Esophagus squamous epithelium (tissue), 5 donors: Measurements from ENCODE around the gene CCN5. TPM values are rescaled to one million over a fixed set of nuclear protein-coding genes. Genes with fewer than 3 reads are reported as not detected.

Experiments
- DNase-seq: peaks from one replicate; lab custom pipeline; 2025; lab: John Stamatoyannopoulos, UW
- H3K27ac ChIP-seq, 4 donors: fragments of 200-600 bp; sonication (generic); one replicate each; pipeline ENCODE4 v1.5.1; 2016 to 2019; ENCODE audit warnings: mild to moderate bottlenecking in 1 of 4
- H3K27me3 ChIP-seq, 4 donors: fragments of 200-600 bp; sonication (generic); 1 replicate in 3 of 4; 2 replicates in 1 of 4; pipeline versions ENCODE4 v1.5.1 to v1.6.0; 2017 to 2021; ENCODE audit warnings: antibody characterized with exemption in 1 of 4
- H3K36me3 ChIP-seq, 3 donors: fragments of 200-600 bp; sonication (generic); one replicate each; pipeline ENCODE4 v1.5.1; 2016 to 2019
- H3K4me1 ChIP-seq, 3 donors: fragments of 200-600 bp; sonication (generic); one replicate each; pipeline ENCODE4 v1.5.1; 2017 to 2019
- H3K4me3 ChIP-seq, 4 donors: fragments of 200-600 bp; sonication (generic); 1 replicate in 3 of 4; 2 replicates in 1 of 4; pipeline ENCODE4 v1.5.1; 2016 to 2019; ENCODE audit warnings: mild to moderate bottlenecking in 2 of 4, moderate library complexity in 1 of 4
- H3K9me3 ChIP-seq, 3 donors: fragments of 200-600 bp; sonication (generic); one replicate each; pipeline ENCODE4 v1.5.1; 2016 to 2019
- POLR2A ChIP-seq, 4 donors: fragments of 450-650 bp; IDR thresholded peaks; one replicate each; pipeline ENCODE4 v1.6.1; 2017; ENCODE audit warnings: antibody characterized with exemption in 4 of 4, mild to moderate bottlenecking in 4 of 4, moderate library complexity in 3 of 4
- WGBS, 2 donors: methylation state at CpG; one replicate each; pipeline ENCODE4 v1.1.5; 2018; 5-methylcytosine and 5-hydroxymethylcytosine counted together
- intact Hi-C: fragments of 100-400 bp; cut with DNase I; formaldehyde crosslinking; loops from one replicate; pipeline ENCODE4 v1.15.0; 2022
- total RNA-seq, 4 donors: library from RNA; depleted of rRNA; stranded (reverse); fragments of >200 nt; gene quantifications; one replicate each; pipeline ENCODE4 v1.1.0, GENCODE V29; 2016
- TF ChIP-seq, protein P1 (sequence below), 6 experiments: fragments of 450-650 bp in 4 of 6; fragments of 200-600 bp in 2 of 6; sonication (generic) in 2 of 6; IDR thresholded peaks; one replicate each; pipeline ENCODE4 v1.5.1; 2016 to 2019; ENCODE audit warnings: antibody characterized with exemption in 6 of 6, mild to moderate bottlenecking in 4 of 6, moderate library complexity in 4 of 6
- donor health status: DM: yes; HTN: yes; CAD: no.

The CCN5 gene
- total RNA-seq, 4 donors from 2014 or later = 6.7 to 83.9 (median 31.0) TPM

DNA sequence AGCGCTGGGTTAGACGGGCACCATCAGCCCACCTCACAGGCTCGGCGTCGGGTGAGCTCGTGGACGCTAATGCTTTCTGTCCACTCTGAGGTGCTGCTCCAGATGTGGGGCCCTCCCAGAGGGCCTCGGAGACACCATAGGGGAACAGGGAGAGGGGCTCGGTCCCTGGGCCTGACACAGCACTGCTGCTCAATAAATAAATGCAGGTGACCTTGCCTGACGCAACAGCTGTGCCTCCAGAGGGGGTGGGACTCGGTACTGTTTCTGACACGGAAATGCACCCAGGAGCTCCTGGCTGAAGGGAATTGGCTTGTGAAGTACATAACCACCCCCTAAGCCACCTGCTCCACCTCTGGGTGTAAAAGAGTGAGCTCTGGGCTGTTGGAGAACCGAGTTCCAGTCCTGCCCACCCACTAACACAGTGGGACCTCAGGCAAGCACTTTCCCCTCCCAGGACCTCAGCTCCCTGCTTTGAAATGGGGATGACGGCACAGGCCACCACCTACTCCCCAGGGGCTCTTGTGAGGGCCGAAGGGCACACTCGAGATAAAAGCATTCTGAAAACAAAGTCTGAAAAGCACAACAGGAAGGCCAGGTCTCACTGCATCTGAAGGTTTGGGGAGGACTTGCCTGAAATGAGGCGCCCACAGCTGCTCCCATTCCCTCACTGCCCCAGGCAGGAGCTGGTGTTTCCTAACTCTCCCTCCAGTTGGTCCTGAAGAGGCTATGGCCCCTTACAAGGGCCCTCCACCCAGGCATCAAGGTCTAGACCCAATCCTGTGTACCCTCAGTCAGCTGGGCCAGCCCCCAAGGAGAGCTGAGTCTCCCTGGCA lies 37.1 kb downstream of the CCN5 start:
- no peak for DNase-seq
- Histone ChIP-seq H3K27me3 (peaks cover 0 to 85% (median 0%) of the 10 kb centered on the region in 4 donors), H3K9me3 (no peaks in the 10 kb centered on the region), H3K4me1 (peaks cover under 1 to 18% (median 3%) of the 10 kb centered on the region in 3 donors), H3K36me3 (no peaks in the 10 kb centered on the region), H3K27ac (no peak overlapping the region), H3K4me3 (no peak overlapping the region)
- TF ChIP-seq, protein P1, sequence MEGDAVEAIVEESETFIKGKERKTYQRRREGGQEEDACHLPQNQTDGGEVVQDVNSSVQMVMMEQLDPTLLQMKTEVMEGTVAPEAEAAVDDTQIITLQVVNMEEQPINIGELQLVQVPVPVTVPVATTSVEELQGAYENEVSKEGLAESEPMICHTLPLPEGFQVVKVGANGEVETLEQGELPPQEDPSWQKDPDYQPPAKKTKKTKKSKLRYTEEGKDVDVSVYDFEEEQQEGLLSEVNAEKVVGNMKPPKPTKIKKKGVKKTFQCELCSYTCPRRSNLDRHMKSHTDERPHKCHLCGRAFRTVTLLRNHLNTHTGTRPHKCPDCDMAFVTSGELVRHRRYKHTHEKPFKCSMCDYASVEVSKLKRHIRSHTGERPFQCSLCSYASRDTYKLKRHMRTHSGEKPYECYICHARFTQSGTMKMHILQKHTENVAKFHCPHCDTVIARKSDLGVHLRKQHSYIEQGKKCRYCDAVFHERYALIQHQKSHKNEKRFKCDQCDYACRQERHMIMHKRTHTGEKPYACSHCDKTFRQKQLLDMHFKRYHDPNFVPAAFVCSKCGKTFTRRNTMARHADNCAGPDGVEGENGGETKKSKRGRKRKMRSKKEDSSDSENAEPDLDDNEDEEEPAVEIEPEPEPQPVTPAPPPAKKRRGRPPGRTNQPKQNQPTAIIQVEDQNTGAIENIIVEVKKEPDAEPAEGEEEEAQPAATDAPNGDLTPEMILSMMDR (IDR thresholded peaks at IDR 0.05) = no peak
- TF ChIP-seq POLR2A (IDR thresholded peaks at IDR 0.05) = no peak
- intact Hi-C loops = no loop called here
- WGBS, 2 donors = 18 to 40% methylated on average over 2 to 4 of the region's 17 CpGs

DNA sequence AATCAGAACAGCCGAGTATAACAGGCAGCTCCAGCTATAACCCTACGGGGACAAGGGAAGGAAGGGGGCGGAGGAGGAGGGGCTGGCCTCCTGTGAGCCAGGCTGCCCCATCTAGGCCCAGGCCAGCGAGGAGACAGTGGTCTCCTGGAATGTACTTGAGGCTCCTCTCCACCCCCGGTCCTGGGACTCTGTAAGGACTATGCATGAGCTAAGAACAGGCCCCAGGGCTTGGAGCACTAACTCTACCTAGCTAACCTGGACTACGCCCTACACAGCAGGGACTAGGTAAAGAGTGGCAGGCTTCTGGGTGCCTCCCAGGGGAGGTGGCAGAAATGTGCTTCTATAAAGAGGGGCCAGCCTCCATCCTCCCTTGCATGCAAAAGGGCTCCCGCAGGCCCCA lies 39.4 kb downstream of the CCN5 start:
- Histone ChIP-seq H3K4me1 (peaks cover 0 to 10% (median 0%) of the 10 kb centered on the region in 3 donors), H3K27me3 (peaks cover 0 to 72% (median 0%) of the 10 kb centered on the region in 4 donors), H3K4me3 (no peak overlapping the region), H3K9me3 (no peaks in the 10 kb centered on the region), H3K36me3 (no peaks in the 10 kb centered on the region), H3K27ac (no peak overlapping the region)
- no peak for DNase-seq
- TF ChIP-seq, protein P1 (IDR thresholded peaks at IDR 0.05) = no peak
- no peak for TF ChIP-seq POLR2A (IDR thresholded peaks at IDR 0.05)
- intact Hi-C loops = no loop called here
- WGBS, 2 donors = 41 to 44% methylated on average over 7 of the region's 7 CpGs

DNA sequence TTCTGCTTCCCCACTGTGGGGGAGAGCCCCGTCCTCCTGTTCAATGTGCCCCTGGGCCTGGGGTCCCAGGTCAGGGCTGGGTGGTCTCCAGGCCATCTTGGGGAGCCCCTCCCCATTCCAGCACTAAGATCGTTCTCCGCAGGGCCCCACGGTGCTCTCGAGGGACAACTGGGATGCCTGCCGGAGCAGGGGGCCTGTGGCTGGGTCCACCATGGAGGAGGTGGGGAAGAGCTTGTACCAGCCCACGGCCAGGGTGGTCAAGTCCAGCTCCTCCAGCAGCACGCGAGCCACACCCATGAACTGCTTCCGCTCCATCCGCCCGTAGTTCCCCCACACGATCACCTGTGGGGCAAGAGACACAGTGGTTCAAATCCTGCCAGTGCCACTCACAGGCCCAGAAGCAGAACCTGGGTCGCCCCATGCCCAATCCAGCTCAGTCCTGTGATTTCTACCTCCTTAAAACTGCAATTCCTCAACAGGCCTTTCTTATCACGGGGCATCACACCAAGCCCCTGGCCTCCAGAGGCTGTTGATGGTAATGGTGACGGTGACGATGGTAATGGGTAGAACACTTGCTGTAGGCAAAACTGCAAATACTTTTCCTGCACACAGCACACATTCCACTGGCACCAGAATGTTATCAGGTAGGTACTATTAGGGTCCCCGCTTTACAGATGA lies 41.0 kb downstream of the CCN5 start:
- Histone ChIP-seq H3K36me3 (no peaks in the 10 kb centered on the region), H3K27ac (no peak overlapping the region), H3K9me3 (no peaks in the 10 kb centered on the region), H3K4me1 (no peaks in the 10 kb centered on the region), H3K27me3 (peaks cover 0 to 56% (median 0%) of the 10 kb centered on the region in 4 donors), H3K4me3 (no peak overlapping the region)
- DNase-seq = no peak
- intact Hi-C loops = no loop called here
- WGBS, 2 donors = 84 to 85% methylated on average over 5 to 15 of the region's 18 CpGs
- TF ChIP-seq, protein P1 (IDR thresholded peaks at IDR 0.05) = no peak
- no peak for TF ChIP-seq POLR2A (IDR thresholded peaks at IDR 0.05)

DNA sequence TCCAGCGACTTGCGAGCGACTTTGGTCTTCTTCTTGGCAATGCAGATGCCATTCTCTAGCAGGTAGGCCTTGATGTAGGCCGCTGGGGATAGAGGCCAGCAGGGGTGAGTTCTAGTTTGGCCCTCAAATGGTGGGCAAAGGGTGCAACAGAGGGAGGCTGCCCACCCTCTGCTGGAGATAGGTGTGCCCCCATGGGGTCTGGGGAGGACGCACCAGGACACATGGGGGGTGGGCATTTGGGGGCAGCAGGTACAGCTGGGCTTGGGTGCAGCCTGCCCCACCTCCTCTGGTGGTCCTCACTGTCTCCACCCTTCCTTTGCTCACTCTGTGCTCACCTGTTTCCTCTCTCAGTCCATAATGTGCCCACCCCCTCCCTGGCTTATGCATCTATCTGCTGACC lies 41.8 kb downstream of the CCN5 start:
- TF ChIP-seq, protein P1 (IDR thresholded peaks at IDR 0.05) = no peak
- TF ChIP-seq POLR2A (IDR thresholded peaks at IDR 0.05) = no peak
- Histone ChIP-seq H3K4me3 (no peak overlapping the region), H3K4me1 (peaks cover 0 to 5% (median 0%) of the 10 kb centered on the region in 3 donors), H3K36me3 (no peaks in the 10 kb centered on the region), H3K9me3 (no peaks in the 10 kb centered on the region), H3K27ac (no peak overlapping the region), H3K27me3 (peaks cover 0 to 48% (median 0%) of the 10 kb centered on the region in 4 donors)
- 85 to 93% methylated on average over 3 of the region's 5 CpGs for WGBS, 2 donors
- intact Hi-C loops = no loop called here
- no peak for DNase-seq
